ENCODE measurements around the gene MMP11. TPM values are rescaled to one million over a fixed set of nuclear protein-coding genes. Genes with fewer than 3 reads are reported as not detected.

Gene MMP11
- total and polyA plus RNA-seq, 8 donors: 0.43 to 17.6 (median 0.74) TPM

GRCh38 chr22:23744001-23744400 is 28.6 kb upstream of the MMP11 start:
- TF ChIP-seq CTCF (IDR thresholded peaks at IDR 0.05): no peak
- DNase-seq: no peak
- H3K27me3 ChIP-seq: no peaks in the 10 kb centered on the region
- no peak overlapping the region for H3K27ac ChIP-seq
- no peak for ATAC-seq
- peaks cover 0 to 18% (median 0%) of the 10 kb centered on the region in 3 donors for H3K36me3 ChIP-seq
- intact Hi-C loops (cut with DNase I): no loop called here
- no peaks in the 10 kb centered on the region for H3K4me1 ChIP-seq
- WGBS, 2 donors: 95 to 97% methylated on average over 13 of the region's 13 CpGs
- no peak for FAIRE-seq
- no peak overlapping the region for H3K4me3 ChIP-seq
- no peaks in the 10 kb centered on the region for H3K9me3 ChIP-seq

- ATAC-seq: no peak
- FAIRE-seq: no peak
- Histone ChIP-seq H3K27me3 (no peaks in the 10 kb centered on the region), H3K9me3 (no peaks in the 10 kb centered on the region), H3K4me1 (peaks cover 0 to 1% (median 0%) of the 10 kb centered on the region in 3 donors), H3K4me3 (no peak overlapping the region), H3K36me3 (peaks cover 0 to 18% (median 0%) of the 10 kb centered on the region in 3 donors), H3K27ac (no peak overlapping the region)
- intact Hi-C loops (cut with DNase I): no loop called here
- DNase-seq: no peak
- WGBS, 2 donors: 95 to 97% methylated on average over 14 of the region's 14 CpGs
- TF ChIP-seq CTCF (IDR thresholded peaks at IDR 0.05): no peak
Measured at GRCh38 chr22:23744485-23744884, 28.2 kb upstream of the MMP11 start.

GRCh38 chr22:23745791-23746190 is 26.9 kb upstream of the MMP11 start:
- H3K4me1 ChIP-seq: peaks cover 0 to 6% (median 5%) of the 10 kb centered on the region in 3 donors
- WGBS, 2 donors: 14 to 25% methylated on average over 6 of the region's 6 CpGs
- intact Hi-C loops (cut with DNase I): no loop called here
- TF ChIP-seq CTCF (IDR thresholded peaks at IDR 0.05): no peak
- no peak for FAIRE-seq
- no peaks in the 10 kb centered on the region for H3K9me3 ChIP-seq
- H3K27ac ChIP-seq: no peak overlapping the region
- peak in 1 of 6 donors; percentile 35 for DNase-seq
- H3K4me3 ChIP-seq: no peak overlapping the region
- no peaks in the 10 kb centered on the region for H3K27me3 ChIP-seq
- peak in 3 of 4 donors; percentile 24 to 64 (median 39) for ATAC-seq
- peaks cover 0 to 18% (median 0%) of the 10 kb centered on the region in 3 donors for H3K36me3 ChIP-seq

- no peak for DNase-seq
- WGBS, 2 donors: 38 to 40% methylated on average over 12 of the region's 12 CpGs
- ATAC-seq: peak in 2 of 4 donors; percentile 3 to 9
- Histone ChIP-seq H3K27me3 (no peaks in the 10 kb centered on the region), H3K9me3 (no peaks in the 10 kb centered on the region), H3K4me3 (peak overlapping the region in 3 of 4 donors; percentile 58 to 78 (median 63)), H3K4me1 (peaks cover 0 to 6% (median 5%) of the 10 kb centered on the region in 3 donors), H3K36me3 (no peaks in the 10 kb centered on the region), H3K27ac (peak overlapping the region in 3 of 4 donors; percentile 71 to 93 (median 92))
- intact Hi-C loops (cut with DNase I): no loop called here
- no peak for FAIRE-seq
- TF ChIP-seq CTCF (IDR thresholded peaks at IDR 0.05): no peak
Measured at GRCh38 chr22:23749841-23750301, 22.8 kb upstream of the MMP11 start.

- H3K4me3 ChIP-seq: peak overlapping the region; percentile 58 to 78 (median 66)
- no peak for TF ChIP-seq CTCF (IDR thresholded peaks at IDR 0.05)
- intact Hi-C loops (cut with DNase I): no loop called here
- H3K27ac ChIP-seq: peak overlapping the region; percentile 71 to 93 (median 86)
- H3K27me3 ChIP-seq: no peaks in the 10 kb centered on the region
- ATAC-seq: peak in 3 of 4 donors; percentile 0 to 2 (median 1)
- 18 to 22% methylated on average over 5 of the region's 5 CpGs for WGBS, 2 donors
- no peak for FAIRE-seq
- peaks cover 0 to 6% (median 5%) of the 10 kb centered on the region in 3 donors for H3K4me1 ChIP-seq
- no peaks in the 10 kb centered on the region for H3K36me3 ChIP-seq
- DNase-seq: no peak
- H3K9me3 ChIP-seq: no peaks in the 10 kb centered on the region
Measured at GRCh38 chr22:23750367-23750713, 22.3 kb upstream of the MMP11 start.
